ENCODE results near the gene ATF6.
A peak's percentile ranks its signal among the peaks of the same experiment; 100 is the strongest.

ATF6 gene

GRCh38 chr1:161740921-161741320 lies 25.2 kb upstream of the ATF6 start:
- Histone ChIP-seq H3K4me1 (ENCODE audit: insufficient read depth, poor library complexity, severe bottlenecking) (peaks cover 18% of the 10 kb centered on the region), H3K9me3 (ENCODE audit: severe bottlenecking) (no peaks in the 10 kb centered on the region), H3K27me3 (ENCODE audit: insufficient read depth, poor library complexity, severe bottlenecking) (no peaks in the 10 kb centered on the region), H3K36me3 (ENCODE audit: low read depth) (no peaks in the 10 kb centered on the region), H3K4me3 (ENCODE audit: severe bottlenecking) (no peak overlapping the region), H3K27ac (ENCODE audit: poor library complexity, severe bottlenecking) (no peak overlapping the region)
- DNase-seq (ENCODE audit: low spot score) = no peak
- no peak for TF ChIP-seq CTCF (IDR thresholded peaks at IDR 0.05; ENCODE audit: poor library complexity, severe bottlenecking)
- no peak for ATAC-seq (ENCODE audit: low read depth)

GRCh38 chr1:161743231-161743630 lies 22.9 kb upstream of the ATF6 start:
- Histone ChIP-seq H3K4me3 (ENCODE audit: severe bottlenecking) (no peak overlapping the region), H3K27me3 (ENCODE audit: insufficient read depth, poor library complexity, severe bottlenecking) (no peaks in the 10 kb centered on the region), H3K9me3 (ENCODE audit: severe bottlenecking) (no peaks in the 10 kb centered on the region), H3K27ac (ENCODE audit: poor library complexity, severe bottlenecking) (peak overlapping the region; percentile 8), H3K36me3 (ENCODE audit: low read depth) (no peaks in the 10 kb centered on the region), H3K4me1 (ENCODE audit: insufficient read depth, poor library complexity, severe bottlenecking) (peaks cover 5% of the 10 kb centered on the region)
- no peak for DNase-seq (ENCODE audit: low spot score)
- no peak for ATAC-seq (ENCODE audit: low read depth)
- no peak for TF ChIP-seq CTCF (IDR thresholded peaks at IDR 0.05; ENCODE audit: poor library complexity, severe bottlenecking)

GRCh38 chr1:161747801-161748200 lies 18.3 kb upstream of the ATF6 start:
- no peak overlapping the region for H3K4me3 ChIP-seq (ENCODE audit: severe bottlenecking)

GRCh38 chr1:161749509-161750407 lies 16.4 kb upstream of the ATF6 start, which contains the start of gene DUSP12:
TSS of gene DUSP12 (plus strand) at chr1:161749786. CDS start at chr1:161749802, 16 bp downstream.
- peak; percentile 33 for TF ChIP-seq CTCF (IDR thresholded peaks at IDR 0.05; ENCODE audit: poor library complexity, severe bottlenecking)
- Histone ChIP-seq H3K9me3 (ENCODE audit: severe bottlenecking) (no peaks in the 10 kb centered on the region), H3K36me3 (ENCODE audit: low read depth) (peaks cover 38% of the 10 kb centered on the region), H3K4me1 (ENCODE audit: insufficient read depth, poor library complexity, severe bottlenecking) (peaks cover 10% of the 10 kb centered on the region), H3K27ac (ENCODE audit: poor library complexity, severe bottlenecking) (peak within 1 kb of the TSS; percentile 64), H3K27me3 (ENCODE audit: insufficient read depth, poor library complexity, severe bottlenecking) (no peaks in the 10 kb centered on the region), H3K4me3 (ENCODE audit: severe bottlenecking) (peak within 1 kb of the TSS; percentile 75)
- peak; percentile 98 for ATAC-seq (ENCODE audit: low read depth)
- peak; percentile 96 for DNase-seq (ENCODE audit: low spot score)

More at GRCh38 chr1:161747801-161748200, 18.3 kb upstream of the ATF6 start:
- ATAC-seq (ENCODE audit: low read depth) (no peak), DNase-seq (ENCODE audit: low spot score) (no peak)
- H3K36me3 ChIP-seq (ENCODE audit: low read depth) = peaks cover 19% of the 10 kb centered on the region
- no peak for TF ChIP-seq CTCF (IDR thresholded peaks at IDR 0.05; ENCODE audit: poor library complexity, severe bottlenecking)
- H3K9me3 ChIP-seq (ENCODE audit: severe bottlenecking) = no peaks in the 10 kb centered on the region
- no peaks in the 10 kb centered on the region for H3K27me3 ChIP-seq (ENCODE audit: insufficient read depth, poor library complexity, severe bottlenecking)
- peaks cover 16% of the 10 kb centered on the region for H3K4me1 ChIP-seq (ENCODE audit: insufficient read depth, poor library complexity, severe bottlenecking)
- H3K27ac ChIP-seq (ENCODE audit: poor library complexity, severe bottlenecking) = no peak overlapping the region

Data from RWPE2 (cell line).